NCI-H226 (cell line): ENCODE data around the gene PAIP2.

ENCODE experiments used
- DNase-seq: peaks from one replicate; pipeline ENCODE4 v3.0.0-alpha.2; 2015

The PAIP2 gene, protein sequence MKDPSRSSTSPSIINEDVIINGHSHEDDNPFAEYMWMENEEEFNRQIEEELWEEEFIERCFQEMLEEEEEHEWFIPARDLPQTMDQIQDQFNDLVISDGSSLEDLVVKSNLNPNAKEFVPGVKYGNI

DNA sequence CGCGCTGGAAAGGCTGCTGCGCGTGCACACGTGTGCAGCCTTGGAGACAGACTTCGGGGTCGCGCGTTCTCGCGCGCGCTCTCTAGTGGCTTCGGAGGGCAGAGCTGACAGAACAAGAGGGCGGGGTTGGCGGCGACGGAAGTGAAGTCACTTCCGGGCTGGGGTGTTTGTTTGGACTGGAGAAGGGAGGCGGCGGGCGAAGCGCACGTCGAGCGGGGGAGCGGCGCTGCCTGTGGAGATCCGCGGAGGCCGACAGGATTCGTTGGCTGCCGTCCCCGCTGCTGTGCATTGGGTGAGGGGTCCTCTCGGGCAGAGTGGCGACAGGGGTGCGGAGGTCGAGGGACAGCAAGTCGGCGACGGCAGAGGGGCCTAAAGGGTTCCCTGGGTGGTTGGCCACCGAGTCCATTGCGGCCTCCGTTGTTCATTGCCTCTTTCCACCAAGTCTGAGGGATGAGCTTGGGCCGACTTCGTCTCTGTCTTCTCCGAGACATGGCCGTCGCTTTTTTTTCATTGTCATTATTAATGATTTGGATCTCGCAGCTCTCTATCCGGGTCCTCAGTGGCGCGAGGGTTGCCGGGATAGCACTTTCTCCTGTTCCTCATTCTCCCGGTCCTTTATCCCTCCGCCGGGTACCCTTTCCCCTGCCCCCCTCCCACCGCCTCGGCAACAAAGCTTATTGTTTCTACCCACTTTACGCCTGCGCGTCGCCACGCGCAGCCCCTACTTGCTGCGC is at the start of gene PAIP2:
Gene PAIP2, plus strand, starts transcription at position 166 of the 734 bp plus-strand sequence. CDS start 21,931 bp downstream, outside the sequence.
- DNase-seq, result peak; percentile 92

DNA sequence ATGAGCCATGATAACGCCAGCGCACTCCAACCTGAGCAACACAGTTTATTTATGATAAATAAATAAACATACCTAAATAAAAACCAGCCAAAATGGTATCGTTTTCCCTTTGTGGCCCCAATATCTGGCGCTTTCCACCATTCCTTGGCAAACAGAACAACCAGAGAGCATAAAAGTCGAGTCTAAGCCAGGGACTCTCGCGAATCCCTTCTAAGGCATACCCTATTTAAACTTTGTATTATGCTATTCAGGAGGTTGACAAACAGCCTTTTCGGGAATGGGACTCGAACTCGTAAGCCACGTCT is 48.5 kb upstream of the PAIP2 start:
- DNase-seq, result no peak

DNA sequence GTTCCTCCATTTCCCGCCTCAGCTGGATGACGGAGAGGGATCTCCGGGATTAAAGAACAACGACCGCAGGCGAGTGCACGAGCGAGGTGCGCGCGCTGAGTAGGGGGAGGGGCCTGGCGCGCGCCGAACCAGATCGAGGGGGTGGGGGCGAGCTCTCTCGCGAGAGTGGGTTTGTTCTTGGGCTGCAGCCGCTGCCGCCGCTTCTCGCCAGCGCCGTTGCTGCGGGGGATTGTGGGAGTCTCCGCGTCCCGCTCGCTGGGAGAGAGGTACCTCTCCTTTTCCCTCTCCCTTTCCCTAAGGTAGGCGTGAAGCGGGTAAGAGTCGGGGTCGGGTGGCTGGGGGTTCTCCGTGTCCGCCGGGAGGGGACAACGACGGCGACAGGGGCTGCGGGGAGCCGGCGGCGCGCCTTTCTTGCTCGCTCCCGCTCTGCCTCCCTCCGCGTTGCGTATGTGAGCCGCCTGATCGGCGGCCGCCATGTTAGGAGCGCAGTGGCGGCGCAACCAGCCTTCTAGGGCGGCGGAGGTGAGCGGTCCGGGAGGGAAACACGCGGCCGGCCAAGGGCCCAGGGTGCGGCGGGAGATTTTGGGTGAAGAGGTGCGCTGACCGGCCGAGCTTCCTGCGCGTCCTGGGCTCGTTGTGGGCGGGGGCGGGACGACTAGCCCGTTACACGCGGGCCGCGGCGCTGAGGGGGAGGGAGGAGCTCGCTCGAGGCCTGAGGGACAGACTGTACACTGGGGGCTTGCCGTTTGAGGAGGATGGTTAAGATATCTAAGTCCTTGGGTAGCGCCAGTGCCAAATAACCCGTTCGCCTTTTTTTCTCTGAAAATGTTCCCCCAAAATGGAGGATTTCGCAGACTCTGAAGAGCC is 47.9 kb upstream of the PAIP2 start, which contains the start of gene MATR3:
Gene MATR3, plus strand, starts transcription at position 234 of the 867 bp plus-strand sequence. CDS start 13,676 bp downstream, outside the sequence.
- peak; percentile 91 for DNase-seq

- peak; percentile 80 for DNase-seq
These were observed 47.1 kb upstream of the PAIP2 start for GRCh38 chr5:139294374-139295165.

DNA sequence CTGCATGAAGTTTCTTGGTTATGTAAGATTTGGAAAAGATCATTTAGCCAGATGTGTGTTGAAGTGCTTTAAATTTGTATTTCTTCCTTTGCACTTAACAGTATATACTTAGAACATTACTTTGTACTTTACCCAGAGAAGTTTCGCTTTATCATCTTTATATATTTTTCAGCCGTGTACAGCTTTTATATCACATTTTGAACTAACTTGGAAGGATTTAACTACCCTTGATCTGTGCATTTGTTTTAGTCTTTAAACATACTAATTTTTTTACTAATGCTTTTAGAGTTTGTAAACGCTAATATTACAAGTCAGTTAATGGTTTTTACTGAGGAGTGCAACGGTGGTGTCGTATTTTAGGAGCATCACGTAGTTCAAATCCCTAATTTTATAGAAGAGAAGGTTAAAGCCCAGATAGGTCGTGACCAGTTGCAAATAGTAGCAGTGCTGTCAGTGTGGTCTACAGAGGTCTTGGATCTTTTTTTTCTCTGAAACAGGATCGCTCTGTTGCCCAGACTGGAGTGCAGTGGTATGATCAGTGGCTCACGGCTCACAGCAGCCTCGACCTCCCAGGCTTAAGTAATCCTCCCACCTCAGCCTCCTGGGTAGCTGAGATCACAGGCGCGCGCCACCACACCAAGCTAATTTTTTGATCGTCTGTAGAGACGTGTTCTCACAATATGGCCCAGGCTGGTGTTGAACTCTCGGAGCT is 46.2 kb upstream of the PAIP2 start:
- DNase-seq, result no peak

DNA sequence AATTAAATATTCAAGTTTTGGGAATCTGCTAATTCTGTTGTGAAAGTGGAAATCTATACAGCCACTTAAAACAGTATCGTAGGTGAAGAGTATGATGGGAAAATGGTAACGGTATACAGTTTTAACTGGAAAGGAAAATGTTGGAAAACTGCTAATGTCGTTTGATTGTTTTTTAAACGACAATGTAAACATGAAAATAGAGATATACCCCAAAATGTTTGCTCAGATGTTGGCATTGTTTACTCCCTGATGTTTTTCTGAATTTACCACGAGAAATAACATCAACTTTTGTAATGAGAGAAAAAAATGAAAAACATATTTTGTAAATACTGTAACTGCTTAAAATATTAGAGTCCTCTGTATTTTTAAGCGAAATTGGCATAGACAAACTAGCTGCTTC is 45.5 kb upstream of the PAIP2 start:
- no peak for DNase-seq

GRCh38 chr5:139296862-139297326 is 44.8 kb upstream of the PAIP2 start:
- DNase-seq, result no peak

GRCh38 chr5:139297439-139298133 is 44.1 kb upstream of the PAIP2 start:
- DNase-seq, result no peak

DNA sequence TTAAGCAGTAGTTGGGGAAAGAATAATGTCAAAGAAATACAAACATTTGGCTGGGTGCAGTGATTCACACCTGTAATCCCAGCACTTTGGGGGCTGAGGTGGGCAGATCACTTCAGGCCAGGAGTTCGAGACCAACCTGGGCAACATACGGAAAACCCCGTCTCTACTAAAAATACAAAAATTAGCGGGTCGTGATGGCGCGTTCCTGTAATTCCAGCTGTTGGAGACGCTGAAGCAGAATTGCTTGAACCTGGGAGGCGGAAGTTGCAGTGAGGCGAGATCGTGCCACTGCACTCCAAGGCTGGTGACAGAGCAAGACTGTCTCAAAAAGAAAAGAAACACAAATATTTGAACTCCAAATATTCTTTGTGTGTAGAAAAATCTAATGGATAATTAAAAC is 43.4 kb upstream of the PAIP2 start:
- no peak for DNase-seq

DNA sequence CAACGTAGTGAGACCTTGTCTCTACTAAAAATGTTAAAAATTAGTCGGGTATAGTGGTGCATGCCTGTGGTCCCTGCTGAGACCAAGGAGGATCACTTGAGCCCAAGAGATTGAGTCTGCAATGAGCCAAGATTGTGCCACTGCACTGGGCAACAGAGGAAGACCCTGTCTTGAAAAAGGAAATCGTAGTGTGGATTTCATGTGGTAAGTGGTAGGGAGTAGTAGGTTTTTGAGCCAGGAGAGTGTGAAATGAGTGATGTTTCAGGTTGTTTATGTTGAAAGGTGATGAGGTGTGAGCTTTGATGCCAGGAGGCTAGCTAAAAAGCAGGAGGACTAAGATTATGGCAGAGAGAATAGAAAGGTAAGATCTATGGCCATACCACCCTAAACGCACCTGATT is 42.2 kb upstream of the PAIP2 start:
- DNase-seq, result no peak

- no peak for DNase-seq
These were observed 39.7 kb upstream of the PAIP2 start for GRCh38 chr5:139301808-139302499.

- no peak for DNase-seq
These were observed 37.0 kb upstream of the PAIP2 start for GRCh38 chr5:139304391-139305324.

GRCh38 chr5:139306197-139306596 is 35.5 kb upstream of the PAIP2 start:
- no peak for DNase-seq

DNA sequence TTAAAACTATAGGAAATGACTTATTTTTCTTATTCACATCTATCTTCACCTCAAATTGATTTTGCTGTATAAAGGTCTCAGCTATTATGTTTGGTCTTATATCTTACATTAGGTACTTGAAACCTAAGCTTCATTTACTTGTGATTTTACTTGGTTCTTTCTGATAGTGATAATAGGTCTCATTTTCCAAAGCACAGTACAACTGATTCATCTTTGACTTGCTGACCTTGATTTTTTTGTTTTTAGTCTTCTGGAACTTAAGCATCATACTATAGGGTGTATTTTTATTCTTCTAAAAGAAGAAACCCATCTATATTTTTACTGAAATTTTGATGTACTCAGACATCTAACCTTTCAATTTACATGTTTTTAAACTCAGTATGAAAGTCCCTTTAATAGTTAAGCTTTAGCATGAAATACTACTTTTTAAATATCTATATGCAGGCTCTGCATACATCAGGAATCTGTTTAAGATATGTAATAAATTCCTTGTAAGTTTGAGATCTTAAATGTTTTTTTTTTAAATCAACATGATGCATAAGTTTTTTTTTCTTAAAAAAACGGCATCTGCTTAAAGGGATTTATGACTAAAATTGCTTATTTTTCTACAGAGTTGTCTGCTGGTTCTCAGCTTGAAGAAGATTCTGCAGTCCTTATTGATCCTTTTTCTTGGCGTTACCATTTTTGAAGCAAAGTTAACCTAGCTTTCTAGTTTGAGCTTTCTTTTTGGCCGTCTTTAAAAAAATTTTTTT is 34.9 kb upstream of the PAIP2 start:
- DNase-seq, result no peak

- DNase-seq, result no peak
These were observed 32.9 kb upstream of the PAIP2 start for GRCh38 chr5:139308797-139309196.

- DNase-seq, result peak; percentile 57
These were observed 30.9 kb upstream of the PAIP2 start for GRCh38 chr5:139310715-139311186.

GRCh38 chr5:139312075-139312474 is 29.6 kb upstream of the PAIP2 start:
- DNase-seq, result no peak

DNA sequence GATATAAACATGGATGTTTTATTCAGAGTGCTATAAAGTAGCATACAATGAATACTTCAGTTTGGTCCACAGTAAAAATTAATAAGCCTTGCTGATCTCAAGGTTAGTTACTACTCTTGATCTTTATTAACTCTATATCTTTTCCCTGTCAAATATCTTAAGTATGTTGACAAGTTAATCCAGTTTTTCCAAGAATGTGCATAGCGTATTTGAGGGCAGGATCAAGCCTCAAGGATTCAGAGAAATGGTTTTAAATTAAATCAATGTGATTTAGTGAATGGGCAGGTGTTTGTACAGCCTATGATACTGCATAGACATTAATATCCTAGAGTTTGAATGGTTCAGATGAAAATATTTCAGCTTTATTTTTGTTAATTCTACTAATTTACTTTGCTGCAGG is 27.4 kb upstream of the PAIP2 start:
- DNase-seq, result no peak

DNA sequence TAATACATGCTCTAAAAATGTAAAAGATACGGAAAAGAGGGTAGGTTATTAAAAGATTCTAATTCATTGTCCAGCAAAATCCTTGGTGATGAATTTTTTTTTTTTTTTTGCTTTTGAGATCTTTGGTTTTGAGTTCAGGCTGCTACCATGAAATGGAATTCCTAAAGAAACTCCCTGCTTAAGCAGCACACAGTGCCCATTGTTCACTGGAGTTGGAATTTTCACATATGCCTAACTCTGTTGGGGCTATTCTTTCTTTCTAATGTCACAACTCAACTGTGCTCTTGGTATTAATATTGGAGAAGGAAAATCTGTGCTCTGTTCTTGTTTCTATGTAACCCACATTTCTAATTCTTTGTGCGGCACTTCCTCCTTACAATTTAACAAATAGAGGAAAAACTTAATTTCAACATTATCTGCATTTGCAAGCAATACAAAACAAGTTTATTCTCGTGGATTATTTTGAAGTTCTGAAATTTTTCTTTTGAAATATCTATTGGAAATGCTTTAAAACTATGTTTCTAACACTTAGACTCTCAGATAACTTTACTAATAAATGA is 26.5 kb upstream of the PAIP2 start:
- DNase-seq, result no peak
